NCI-H345 treated with DMSO at 0.1 percent for 48 hours (cell line): Measurements from ENCODE around the gene NR1D1.

ENCODE experiments used
- DNase-seq: peaks from one replicate; lab custom pipeline; 2025; ENCODE audit not compliant: unreplicated experiment; lab: John Stamatoyannopoulos, UW

The NR1D1 gene

DNA sequence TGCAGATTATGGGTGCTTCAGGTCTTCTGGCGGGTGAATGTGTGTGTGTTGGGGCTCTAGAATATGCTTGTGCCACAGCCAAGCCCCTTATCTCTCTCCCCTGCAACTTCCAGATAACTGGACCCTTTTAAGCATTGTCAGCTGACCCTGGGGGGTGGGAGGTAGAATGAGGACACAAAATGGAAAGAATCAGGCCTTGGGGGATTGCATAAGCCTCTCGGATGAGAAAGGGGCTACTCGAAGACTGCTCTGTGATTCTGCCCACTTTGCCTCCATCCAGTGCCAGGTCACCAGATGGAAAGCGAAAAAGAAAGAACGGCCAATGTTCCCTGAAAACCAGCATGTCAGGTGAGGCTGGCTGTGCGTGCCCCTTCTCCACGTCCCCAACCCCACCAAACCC, 23.8 kb downstream of the NR1D1 start:
- no peak for DNase-seq

- no peak for DNase-seq
Observed at GRCh38 chr17:40075942-40076498, 24.4 kb downstream of the NR1D1 start.

DNA sequence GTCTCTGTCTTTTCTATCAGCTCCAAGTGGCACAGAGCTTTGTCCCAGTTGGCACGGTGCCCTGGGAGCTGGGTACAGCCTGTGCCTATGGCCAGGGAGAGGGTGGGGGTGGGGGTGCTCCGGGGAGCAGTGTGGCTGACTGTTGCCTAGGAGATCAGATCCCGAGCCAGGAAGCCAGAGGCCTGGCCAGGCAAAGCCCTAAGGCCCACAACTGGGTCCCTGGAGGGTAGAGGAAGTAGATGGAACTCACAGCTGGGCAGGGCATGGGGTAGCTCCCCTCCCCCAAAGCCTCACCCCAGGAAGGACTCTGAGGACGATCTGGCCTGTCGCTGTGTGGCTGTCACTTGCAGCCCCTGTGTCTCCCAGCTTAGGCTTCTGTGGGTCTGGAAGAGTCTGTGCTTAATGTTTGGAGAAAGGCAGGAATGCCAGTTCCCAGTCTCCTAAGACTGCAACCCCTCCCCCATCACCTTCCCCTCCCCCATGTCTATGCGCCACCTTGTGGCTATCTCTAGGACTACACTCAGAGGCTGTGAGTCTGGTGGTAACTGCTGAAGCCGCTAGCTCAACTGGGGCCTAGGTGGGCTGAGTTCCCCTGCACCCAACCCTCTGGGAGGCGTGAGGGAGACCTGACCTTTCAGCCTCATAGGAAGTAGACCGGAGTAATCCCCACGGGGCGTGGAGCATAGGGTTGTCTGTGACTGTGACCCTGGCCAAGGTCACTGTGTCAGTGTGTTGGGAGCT, 25.0 kb downstream of the NR1D1 start:
- peak; percentile 41 for DNase-seq

- DNase-seq, result no peak
Observed at GRCh38 chr17:40074871-40075200, 25.6 kb downstream of the NR1D1 start.

DNA sequence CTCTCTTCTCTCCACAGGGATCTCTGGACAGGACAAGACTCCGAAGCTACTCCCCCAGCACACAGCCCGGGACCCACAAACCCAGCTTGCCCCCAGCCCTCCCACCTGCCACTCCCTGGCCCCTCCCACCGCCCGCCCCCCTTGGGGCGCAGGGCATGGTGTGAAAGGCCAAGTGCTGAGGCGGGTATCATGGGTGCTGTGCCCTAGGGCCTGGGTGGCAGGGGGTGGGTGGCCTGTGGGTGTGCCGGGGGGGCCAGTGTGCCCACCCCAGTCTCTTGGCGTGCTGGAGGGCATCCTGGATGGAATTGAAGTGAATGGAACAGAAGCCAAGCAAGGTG, 26.2 kb downstream of the NR1D1 start:
- no peak for DNase-seq

GRCh38 chr17:40073454-40074174, 26.8 kb downstream of the NR1D1 start:
- DNase-seq, result no peak

DNA sequence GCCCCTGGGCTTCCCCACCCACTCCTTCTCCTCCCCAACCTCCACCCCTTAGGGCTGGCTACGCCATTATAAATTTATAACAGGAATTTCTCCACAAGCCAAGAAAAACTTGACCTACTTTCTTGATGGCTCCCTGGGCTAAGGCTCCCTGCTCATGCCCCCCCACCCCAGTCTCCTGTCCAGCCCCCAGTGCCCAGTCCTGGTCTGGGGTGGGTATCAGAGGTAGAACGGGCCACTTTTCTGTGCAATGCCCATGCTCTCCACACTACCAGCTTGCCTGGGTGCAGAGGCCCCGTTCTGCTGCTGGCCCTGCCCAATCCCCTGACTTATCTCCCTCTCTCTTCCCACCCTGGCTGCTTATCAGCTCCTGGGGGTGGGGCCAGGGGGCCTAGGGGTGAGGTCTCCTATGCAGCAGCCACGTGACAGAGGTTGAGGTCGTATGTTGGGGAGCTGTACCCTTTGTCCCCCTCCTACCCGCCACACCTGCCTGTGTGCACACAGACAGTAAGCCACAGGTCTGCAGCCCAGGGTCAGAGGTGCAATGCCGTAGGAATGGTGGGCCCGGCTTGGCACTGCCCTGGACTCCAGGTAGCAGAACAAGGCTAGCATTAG, 27.5 kb downstream of the NR1D1 start:
- DNase-seq, result no peak

GRCh38 chr17:40072040-40072734, 28.2 kb downstream of the NR1D1 start:
- peak; percentile 92 for DNase-seq

DNA sequence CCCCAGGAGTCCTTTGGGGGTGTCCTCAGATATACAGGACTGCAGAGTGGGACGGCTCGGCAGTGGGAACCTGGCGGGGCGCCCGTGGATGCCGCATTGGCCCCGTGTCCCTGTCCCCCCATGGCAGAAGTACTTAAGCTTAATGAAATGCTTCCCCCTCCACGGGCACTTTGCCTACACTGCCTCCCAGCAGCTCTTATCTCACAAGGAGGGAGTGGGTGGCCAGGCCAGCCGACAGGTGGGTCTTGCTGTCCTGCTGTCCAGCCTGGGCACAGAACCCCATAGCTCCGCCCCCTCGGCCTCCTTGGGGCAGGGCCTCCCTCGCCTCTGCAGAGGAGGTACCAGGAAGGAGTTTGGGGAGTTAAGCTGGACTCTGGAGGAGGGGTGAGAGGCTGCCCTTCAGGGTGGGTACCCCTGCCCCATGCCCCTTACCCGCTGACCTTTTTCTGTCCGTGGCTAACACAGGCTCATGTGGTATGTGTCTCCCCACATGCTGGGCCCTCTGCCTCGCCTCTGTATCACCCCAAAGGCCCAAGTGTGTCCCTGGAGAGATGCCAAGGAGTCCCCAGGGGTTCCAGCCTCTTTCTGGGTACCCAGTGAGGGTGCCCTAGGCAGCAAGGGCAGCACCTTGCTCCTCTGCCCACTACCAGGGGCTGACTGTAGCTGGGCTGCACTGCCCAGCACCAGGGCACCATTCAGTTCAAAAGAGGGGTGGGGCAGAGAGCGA, 28.9 kb downstream of the NR1D1 start:
- no peak for DNase-seq

GRCh38 chr17:40070709-40071312, 29.6 kb downstream of the NR1D1 start:
- no peak for DNase-seq

- no peak for DNase-seq
Observed at GRCh38 chr17:40069751-40070708, 30.4 kb downstream of the NR1D1 start.

- DNase-seq, result no peak
Observed at GRCh38 chr17:40068917-40069750, 31.3 kb downstream of the NR1D1 start.

GRCh38 chr17:40068584-40068916, 31.8 kb downstream of the NR1D1 start:
- DNase-seq, result no peak

GRCh38 chr17:40068129-40068581, 32.2 kb downstream of the NR1D1 start:
- DNase-seq, result no peak

- DNase-seq, result no peak
Observed at GRCh38 chr17:40067710-40068109, 32.7 kb downstream of the NR1D1 start.

DNA sequence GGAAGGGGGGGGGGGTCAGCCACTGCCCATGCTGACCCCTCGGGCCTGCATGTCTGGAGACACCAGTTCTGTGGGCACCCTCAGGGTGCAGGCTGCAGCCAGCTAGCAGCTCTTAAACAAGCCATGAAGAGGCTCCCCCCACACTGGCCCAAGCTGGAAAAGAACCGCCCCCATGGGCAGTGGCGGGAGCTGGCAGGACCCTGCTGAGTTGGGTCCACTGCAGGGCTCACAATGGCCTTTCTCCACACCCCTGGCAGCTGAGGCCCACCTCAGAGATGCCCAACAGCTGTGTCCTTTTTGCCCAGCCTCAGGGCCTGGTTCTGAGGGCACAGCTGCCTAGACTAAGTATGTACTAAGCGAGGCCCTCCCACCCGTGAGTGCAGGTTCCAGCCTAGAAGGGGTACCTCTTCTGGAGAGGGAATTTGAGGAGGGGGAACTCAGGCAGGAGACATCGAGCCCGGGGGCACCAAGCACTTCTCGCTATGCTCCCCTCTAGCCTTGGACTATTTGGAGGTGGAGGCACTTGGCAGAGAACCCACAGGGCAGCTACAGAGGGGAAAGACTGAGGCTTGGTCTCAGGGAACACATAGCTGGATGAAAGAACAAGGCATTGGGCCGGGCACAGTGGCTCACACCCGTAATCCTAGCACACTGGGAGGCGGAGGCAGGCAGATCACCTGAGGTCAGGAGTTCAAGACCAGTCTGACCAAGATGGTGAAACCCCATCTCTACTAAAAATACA, 34.4 kb downstream of the NR1D1 start:
- DNase-seq, result no peak

DNA sequence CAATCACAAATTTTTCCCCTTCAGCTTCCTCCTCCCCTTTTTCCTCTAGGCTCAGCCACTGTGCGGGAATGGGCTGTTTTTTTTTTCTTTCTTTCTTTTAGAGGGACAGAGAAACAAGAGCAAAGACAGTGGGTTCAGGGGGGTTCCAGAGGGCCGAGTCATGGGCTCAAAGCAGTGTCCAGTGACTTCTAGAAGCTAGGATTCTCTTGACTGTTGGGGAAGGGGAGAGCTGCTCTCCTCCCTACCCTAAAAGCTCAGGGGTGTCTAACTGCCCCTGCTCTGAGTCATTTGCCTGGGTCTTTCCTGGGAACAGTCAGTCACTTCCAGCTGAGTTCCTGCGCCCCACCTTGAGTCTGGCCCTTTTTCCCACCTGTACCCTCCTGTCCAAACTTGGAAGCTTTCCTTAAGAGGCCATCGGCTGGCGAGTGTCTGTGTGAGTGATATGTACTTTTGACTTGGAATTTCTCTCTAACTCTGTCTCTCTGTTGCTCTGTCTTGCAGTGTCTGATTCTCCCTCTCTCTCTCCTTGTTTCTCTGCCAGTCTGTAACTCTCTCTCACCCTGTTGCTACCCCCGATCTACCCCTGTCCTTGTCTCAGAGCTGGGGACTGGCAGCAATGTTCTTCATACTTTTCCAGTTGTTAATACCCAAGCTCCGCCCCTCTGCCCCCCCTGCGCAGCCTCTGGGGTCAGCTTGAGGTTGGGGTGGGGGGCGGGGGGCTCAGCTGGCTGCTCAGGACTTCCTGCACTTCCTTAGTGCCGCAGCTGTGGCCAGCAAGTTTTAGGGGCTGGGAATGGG, 35.2 kb downstream of the NR1D1 start:
- no peak for DNase-seq
